Astrocyte (in vitro differentiated cells and primary cell): Measurements from ENCODE around the gene KRTAP3-2. TPM values are rescaled to one million over a fixed set of nuclear protein-coding genes. Genes with fewer than 3 reads are reported as not detected.

Source experiments
- DNase-seq: peaks from one replicate; pipeline ENCODE4 v3.0.0-alpha.2; 2010; ENCODE audit warnings: low read depth
- FAIRE-seq: peaks from 2 replicates; lab custom pipeline; 2011; peaks lifted over from hg19 to GRCh38; lab: Jason Lieb, UNC
- H2AFZ ChIP-seq: 2 replicates; pipeline ENCODE4 v1.6.0; 2012; ENCODE audit warnings: low read depth, low read length, inconsistent platforms
- H3K27ac ChIP-seq: 2 replicates; pipeline ENCODE4 v1.5.1; 2011; ENCODE audit warnings: low read depth, low read length, inconsistent platforms
- H3K27me3 ChIP-seq: 2 replicates; pipeline ENCODE4 v1.6.0; 2011; ENCODE audit warnings: low read length, inconsistent platforms; ENCODE audit not compliant: insufficient read depth
- H3K36me3 ChIP-seq: 2 replicates; pipeline ENCODE4 v1.5.1; 2011; ENCODE audit warnings: low read length, inconsistent platforms; ENCODE audit not compliant: insufficient read depth
- H3K4me1 ChIP-seq: 2 replicates; pipeline ENCODE4 v1.5.1; 2011; ENCODE audit warnings: low read length, inconsistent platforms; ENCODE audit not compliant: insufficient read depth
- H3K4me2 ChIP-seq: 2 replicates; pipeline ENCODE4 v1.6.0; 2012; ENCODE audit warnings: low read length, inconsistent platforms
- H3K4me3 ChIP-seq: 2 replicates; pipeline ENCODE4 v1.5.1; 2011; ENCODE audit warnings: low read depth, mild to moderate bottlenecking, low read length, inconsistent platforms; ENCODE audit not compliant: insufficient read depth
- H3K79me2 ChIP-seq: 2 replicates; pipeline ENCODE4 v1.6.0; 2012; ENCODE audit warnings: mild to moderate bottlenecking, low read length, inconsistent platforms; ENCODE audit not compliant: insufficient read depth
- H3K9ac ChIP-seq: 2 replicates; pipeline ENCODE4 v1.6.0; 2012; ENCODE audit warnings: mild to moderate bottlenecking, low read length, inconsistent platforms
- H3K9me3 ChIP-seq: 2 replicates; pipeline ENCODE4 v1.5.1; 2012; ENCODE audit warnings: low read depth, mild to moderate bottlenecking, low read length, inconsistent platforms; ENCODE audit not compliant: insufficient read depth
- H4K20me1 ChIP-seq: 2 replicates; pipeline ENCODE4 v1.6.0; 2012; ENCODE audit warnings: low read length, inconsistent platforms; ENCODE audit not compliant: insufficient read depth
- H3K27ac Mint-ChIP-seq: one replicate; pipeline ENCODE4 v1.8.0; 2021; ENCODE audit warnings: mild to moderate bottlenecking, mixed read lengths; ENCODE audit not compliant: unreplicated experiment
- H3K27me3 Mint-ChIP-seq: one replicate; pipeline ENCODE4 v1.8.0; 2021; ENCODE audit warnings: low read depth, mixed read lengths; ENCODE audit not compliant: unreplicated experiment
- H3K36me3 Mint-ChIP-seq: one replicate; pipeline ENCODE4 v1.8.0; 2021; ENCODE audit warnings: low read depth, mixed read lengths; ENCODE audit not compliant: unreplicated experiment
- H3K4me1 Mint-ChIP-seq: one replicate; pipeline ENCODE4 v1.8.0; 2021; ENCODE audit warnings: low read depth, mixed read lengths; ENCODE audit not compliant: unreplicated experiment
- H3K4me3 Mint-ChIP-seq: one replicate; pipeline ENCODE4 v1.8.0; 2021; ENCODE audit warnings: mild to moderate bottlenecking, moderate library complexity, mixed read lengths; ENCODE audit not compliant: unreplicated experiment
- H3K9me3 Mint-ChIP-seq: one replicate; pipeline ENCODE4 v1.8.0; 2021; ENCODE audit warnings: mild to moderate bottlenecking, mixed read lengths; ENCODE audit not compliant: unreplicated experiment
- EZH2 ChIP-seq: IDR thresholded peaks from 2 replicates; pipeline ENCODE4 v1.6.1; 2012; ENCODE audit warnings: mild to moderate bottlenecking, low read length, inconsistent platforms; ENCODE audit not compliant: insufficient read depth
- total RNA-seq: library from RNA; stranded (reverse); gene quantifications from 2 replicates; pipeline ENCODE4 v1.2.1, GENCODE V29; 2021
- TF ChIP-seq, protein P1 (sequence below): IDR thresholded peaks from 2 replicates; pipeline ENCODE4 v1.5.1; 2011; ENCODE audit warnings: low read depth, mild to moderate bottlenecking, inconsistent platforms, low read length, moderate library complexity; ENCODE audit not compliant: insufficient read depth

KRTAP3-2 gene
- total RNA-seq, 1 donor from 2014 or later = not detected

GRCh38 chr17:41008811-41009210, 9.1 kb upstream of the KRTAP3-2 start, which contains the start of gene KRTAP3-1:
KRTAP3-1 (minus strand) TSS chr17:41009128; CDS start chr17:41009074, 54 bp downstream.
- Histone ChIP-seq H3K9me3 (no peaks in the 10 kb centered on the region), H3K4me1 (no peaks in the 10 kb centered on the region), H4K20me1 (no peaks in the 10 kb centered on the region), H3K27ac (no peak within 1 kb of the TSS), H3K36me3 (no peaks in the 10 kb centered on the region), H3K4me3 (no peak within 1 kb of the TSS), H3K27me3 (no peaks in the 10 kb centered on the region), H3K4me2 (no peak within 1 kb of the TSS), H3K79me2 (no peaks in the 10 kb centered on the region), H2AFZ (no peak within 1 kb of the TSS), H3K9ac (no peak within 1 kb of the TSS)
- TF ChIP-seq, protein P1, sequence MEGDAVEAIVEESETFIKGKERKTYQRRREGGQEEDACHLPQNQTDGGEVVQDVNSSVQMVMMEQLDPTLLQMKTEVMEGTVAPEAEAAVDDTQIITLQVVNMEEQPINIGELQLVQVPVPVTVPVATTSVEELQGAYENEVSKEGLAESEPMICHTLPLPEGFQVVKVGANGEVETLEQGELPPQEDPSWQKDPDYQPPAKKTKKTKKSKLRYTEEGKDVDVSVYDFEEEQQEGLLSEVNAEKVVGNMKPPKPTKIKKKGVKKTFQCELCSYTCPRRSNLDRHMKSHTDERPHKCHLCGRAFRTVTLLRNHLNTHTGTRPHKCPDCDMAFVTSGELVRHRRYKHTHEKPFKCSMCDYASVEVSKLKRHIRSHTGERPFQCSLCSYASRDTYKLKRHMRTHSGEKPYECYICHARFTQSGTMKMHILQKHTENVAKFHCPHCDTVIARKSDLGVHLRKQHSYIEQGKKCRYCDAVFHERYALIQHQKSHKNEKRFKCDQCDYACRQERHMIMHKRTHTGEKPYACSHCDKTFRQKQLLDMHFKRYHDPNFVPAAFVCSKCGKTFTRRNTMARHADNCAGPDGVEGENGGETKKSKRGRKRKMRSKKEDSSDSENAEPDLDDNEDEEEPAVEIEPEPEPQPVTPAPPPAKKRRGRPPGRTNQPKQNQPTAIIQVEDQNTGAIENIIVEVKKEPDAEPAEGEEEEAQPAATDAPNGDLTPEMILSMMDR = no peak
- Mint-ChIP-seq H3K27ac (no peak within 1 kb of the TSS), H3K4me1 (no peaks in the 10 kb centered on the region), H3K4me3 (no peak within 1 kb of the TSS), H3K9me3 (no peaks in the 10 kb centered on the region), H3K36me3 (no peaks in the 10 kb centered on the region), H3K27me3 (peaks cover 2% of the 10 kb centered on the region)
- no peak for DNase-seq
- FAIRE-seq = no peak

DNA sequence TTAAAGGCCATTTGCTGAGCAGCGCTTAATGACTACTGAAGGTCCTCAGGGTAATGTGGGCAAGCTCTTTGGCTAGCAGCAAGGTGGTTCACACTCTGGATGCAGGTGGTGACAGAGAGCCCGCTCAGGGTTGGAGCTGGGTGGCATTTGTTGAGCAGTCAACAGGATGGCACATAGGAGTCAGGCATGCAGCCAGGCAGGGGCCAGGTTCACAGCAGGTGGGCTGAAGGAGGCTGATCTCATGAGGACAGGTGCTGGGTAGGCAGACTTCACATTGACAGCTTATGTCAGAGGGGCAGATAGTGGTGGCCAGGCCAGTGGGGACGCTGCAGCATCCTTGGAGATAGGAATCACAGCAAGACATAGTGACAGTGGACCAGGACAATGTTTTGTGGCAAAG, 4.7 kb upstream of the KRTAP3-2 start:
- H3K36me3 Mint-ChIP-seq = no peaks in the 10 kb centered on the region

DNA sequence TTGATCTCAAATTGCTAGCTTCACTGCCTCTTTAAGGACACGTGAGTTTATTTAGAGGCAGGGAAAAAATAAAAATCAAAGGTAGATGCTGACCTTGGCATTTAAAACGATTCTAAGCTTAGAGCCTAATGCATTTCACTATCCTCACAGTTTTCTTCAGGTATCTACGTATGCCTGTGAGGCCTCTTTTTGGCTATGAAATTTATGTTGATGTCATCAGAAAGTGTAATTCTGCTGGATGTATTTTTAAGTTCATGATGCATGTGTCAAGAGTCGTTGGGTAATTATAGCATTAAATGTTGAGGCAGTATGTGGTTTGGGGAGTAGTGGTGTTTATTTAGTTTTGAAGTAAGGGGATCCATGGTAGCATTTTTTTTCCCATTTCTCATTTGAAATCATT, 4.2 kb upstream of the KRTAP3-2 start:
- Mint-ChIP-seq H3K4me3 (no peak overlapping the region), H3K36me3 (no peaks in the 10 kb centered on the region), H3K27me3 (peaks cover 2% of the 10 kb centered on the region), H3K27ac (no peak overlapping the region), H3K9me3 (no peaks in the 10 kb centered on the region), H3K4me1 (no peaks in the 10 kb centered on the region)
- H3K27me3 ChIP-seq = no peaks in the 10 kb centered on the region
- no peak overlapping the region for H3K4me2 ChIP-seq
- no peaks in the 10 kb centered on the region for H3K4me1 ChIP-seq
- H3K36me3 ChIP-seq = no peaks in the 10 kb centered on the region
- H2AFZ ChIP-seq = no peak overlapping the region
- no peaks in the 10 kb centered on the region for H4K20me1 ChIP-seq
- no peak overlapping the region for H3K9ac ChIP-seq
- H3K9me3 ChIP-seq = no peaks in the 10 kb centered on the region
- no peak overlapping the region for H3K27ac ChIP-seq
- no peak for FAIRE-seq
- H3K79me2 ChIP-seq = no peaks in the 10 kb centered on the region
- no peak for DNase-seq
- TF ChIP-seq, protein P1 = no peak
- no peak for TF ChIP-seq EZH2
- no peak overlapping the region for H3K4me3 ChIP-seq

More for the DNA sequence above, 4.7 kb upstream of the KRTAP3-2 start:
- Mint-ChIP-seq H3K4me3 (no peak overlapping the region), H3K27ac (no peak overlapping the region), H3K4me1 (no peaks in the 10 kb centered on the region), H3K9me3 (no peaks in the 10 kb centered on the region), H3K27me3 (peaks cover 2% of the 10 kb centered on the region)
- FAIRE-seq = no peak
- Histone ChIP-seq H3K4me2 (no peak overlapping the region), H3K36me3 (no peaks in the 10 kb centered on the region), H3K4me3 (no peak overlapping the region), H4K20me1 (no peaks in the 10 kb centered on the region), H3K27ac (no peak overlapping the region), H3K9ac (no peak overlapping the region), H3K9me3 (no peaks in the 10 kb centered on the region), H2AFZ (no peak overlapping the region), H3K79me2 (no peaks in the 10 kb centered on the region), H3K27me3 (no peaks in the 10 kb centered on the region), H3K4me1 (no peaks in the 10 kb centered on the region)
- DNase-seq = no peak
- TF ChIP-seq, protein P1 = no peak
- TF ChIP-seq EZH2 = no peak
